ENCODE data around the gene CAMKK1.
A peak's percentile ranks its signal among the peaks of the same experiment; 100 is the strongest.

The CAMKK1 gene

DNA sequence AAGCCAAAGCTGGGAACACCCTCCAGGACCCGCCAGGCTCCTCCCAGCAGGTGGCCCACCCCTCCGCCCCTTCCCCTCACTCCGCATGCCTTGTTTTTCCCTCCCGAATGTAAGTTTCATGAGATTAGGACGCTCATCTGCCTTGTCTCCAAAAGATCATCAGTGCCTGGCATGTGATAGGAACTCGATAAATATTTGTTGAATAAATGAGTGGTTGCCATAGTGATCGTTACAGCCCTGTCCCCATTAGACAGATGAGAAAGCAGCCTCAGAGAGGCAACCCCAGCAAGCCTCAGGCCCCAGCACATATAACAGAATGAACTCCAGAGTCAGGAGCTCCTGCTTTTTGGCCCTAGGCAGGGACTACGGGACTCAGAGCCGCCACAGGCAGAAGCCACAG lies 5.0 kb downstream of the CAMKK1 start:
- TF ChIP-seq, protein P1, sequence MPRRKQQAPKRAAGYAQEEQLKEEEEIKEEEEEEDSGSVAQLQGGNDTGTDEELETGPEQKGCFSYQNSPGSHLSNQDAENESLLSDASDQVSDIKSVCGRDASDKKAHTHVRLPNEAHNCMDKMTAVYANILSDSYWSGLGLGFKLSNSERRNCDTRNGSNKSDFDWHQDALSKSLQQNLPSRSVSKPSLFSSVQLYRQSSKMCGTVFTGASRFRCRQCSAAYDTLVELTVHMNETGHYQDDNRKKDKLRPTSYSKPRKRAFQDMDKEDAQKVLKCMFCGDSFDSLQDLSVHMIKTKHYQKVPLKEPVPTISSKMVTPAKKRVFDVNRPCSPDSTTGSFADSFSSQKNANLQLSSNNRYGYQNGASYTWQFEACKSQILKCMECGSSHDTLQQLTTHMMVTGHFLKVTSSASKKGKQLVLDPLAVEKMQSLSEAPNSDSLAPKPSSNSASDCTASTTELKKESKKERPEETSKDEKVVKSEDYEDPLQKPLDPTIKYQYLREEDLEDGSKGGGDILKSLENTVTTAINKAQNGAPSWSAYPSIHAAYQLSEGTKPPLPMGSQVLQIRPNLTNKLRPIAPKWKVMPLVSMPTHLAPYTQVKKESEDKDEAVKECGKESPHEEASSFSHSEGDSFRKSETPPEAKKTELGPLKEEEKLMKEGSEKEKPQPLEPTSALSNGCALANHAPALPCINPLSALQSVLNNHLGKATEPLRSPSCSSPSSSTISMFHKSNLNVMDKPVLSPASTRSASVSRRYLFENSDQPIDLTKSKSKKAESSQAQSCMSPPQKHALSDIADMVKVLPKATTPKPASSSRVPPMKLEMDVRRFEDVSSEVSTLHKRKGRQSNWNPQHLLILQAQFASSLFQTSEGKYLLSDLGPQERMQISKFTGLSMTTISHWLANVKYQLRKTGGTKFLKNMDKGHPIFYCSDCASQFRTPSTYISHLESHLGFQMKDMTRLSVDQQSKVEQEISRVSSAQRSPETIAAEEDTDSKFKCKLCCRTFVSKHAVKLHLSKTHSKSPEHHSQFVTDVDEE (CRISPR knock-in tag; IDR thresholded peaks at IDR 0.05) = no peak
- TF ChIP-seq OSR1 (CRISPR knock-in tag; IDR thresholded peaks at IDR 0.05) = no peak
- TF ChIP-seq ZC3H10 (CRISPR knock-in tag; IDR thresholded peaks at IDR 0.05) = no peak
- no peak for TF ChIP-seq CSDC2 (CRISPR knock-in tag; IDR thresholded peaks at IDR 0.05)
- no peak for ATAC-seq

DNA sequence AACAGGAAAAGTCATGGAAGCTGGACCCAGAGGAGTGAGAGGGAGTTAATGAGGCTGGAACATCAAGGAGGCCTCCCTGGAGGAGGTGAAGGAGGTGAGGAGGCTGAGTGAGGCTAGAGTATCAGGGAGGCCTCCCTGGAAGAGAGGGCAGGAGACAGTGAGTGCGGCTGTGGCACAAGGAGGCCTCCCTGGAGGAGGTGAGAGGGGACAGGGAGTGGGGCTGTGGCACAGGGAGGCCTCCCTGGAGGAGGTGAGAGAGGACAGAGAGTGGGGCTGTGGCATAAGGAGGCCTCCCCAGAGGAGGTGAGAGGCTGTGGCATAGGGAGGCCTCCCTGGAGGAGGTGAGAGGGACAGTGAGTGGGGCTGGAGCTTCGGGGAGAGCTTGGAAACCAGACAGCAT lies 5.5 kb downstream of the CAMKK1 start:
- no peak for TF ChIP-seq BACH2 (CRISPR knock-in tag; IDR thresholded peaks at IDR 0.05; ENCODE audit: borderline replicate concordance)
- TF ChIP-seq ARNTL (CRISPR knock-in tag; IDR thresholded peaks at IDR 0.05; ENCODE audit: borderline replicate concordance, low read depth) = no peak
- TF ChIP-seq ZC3H10 (CRISPR knock-in tag; IDR thresholded peaks at IDR 0.05) = no peak
- TF ChIP-seq, protein P1 (CRISPR knock-in tag; IDR thresholded peaks at IDR 0.05) = no peak
- TF ChIP-seq ZNF565 (CRISPR knock-in tag; conservative IDR thresholded peaks at IDR 0.05; ENCODE audit: low read depth) = no peak
- TF ChIP-seq ISL1 (CRISPR knock-in tag; IDR thresholded peaks at IDR 0.05) = no peak
- no peak for TF ChIP-seq ZNF8 (CRISPR knock-in tag; IDR thresholded peaks at IDR 0.05)
- no peak for TF ChIP-seq GLIS3 (CRISPR knock-in tag; IDR thresholded peaks at IDR 0.05)
- ATAC-seq = no peak

DNA sequence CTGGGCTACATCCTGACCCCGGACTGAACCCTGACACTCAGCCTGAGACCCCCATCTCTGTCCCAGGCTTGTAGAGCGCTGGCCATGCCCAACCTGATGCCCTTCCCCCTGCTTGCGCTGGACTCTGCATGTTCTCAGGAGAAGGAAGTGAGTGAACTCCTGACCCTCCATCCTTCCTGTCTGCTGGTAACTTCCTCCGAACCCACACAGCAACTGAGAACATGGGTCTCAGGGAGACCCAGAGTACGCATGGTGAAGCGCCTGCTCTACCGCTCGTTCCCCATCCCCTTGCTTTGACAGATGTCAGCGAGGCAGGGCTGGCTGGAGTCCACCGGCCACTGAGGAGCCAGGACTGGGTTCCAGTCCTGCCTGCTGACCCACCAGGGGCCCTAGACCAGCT lies 6.1 kb downstream of the CAMKK1 start:
- no peak for TF ChIP-seq BACH2 (CRISPR knock-in tag; IDR thresholded peaks at IDR 0.05; ENCODE audit: borderline replicate concordance)
- TF ChIP-seq GLIS3 (CRISPR knock-in tag; IDR thresholded peaks at IDR 0.05) = no peak
- no peak for TF ChIP-seq ZNF70 (CRISPR knock-in tag; IDR thresholded peaks at IDR 0.05)
- no peak for TF ChIP-seq OSR1 (CRISPR knock-in tag; IDR thresholded peaks at IDR 0.05)
- no peak for TF ChIP-seq RARB (CRISPR knock-in tag; IDR thresholded peaks at IDR 0.05)
- TF ChIP-seq ZFP30 (CRISPR knock-in tag; IDR thresholded peaks at IDR 0.05) = no peak
- no peak for TF ChIP-seq TCF4 (CRISPR knock-in tag; IDR thresholded peaks at IDR 0.05; ENCODE audit: borderline replicate concordance)
- no peak for TF ChIP-seq TOX (CRISPR knock-in tag; IDR thresholded peaks at IDR 0.05; ENCODE audit: borderline replicate concordance)
- TF ChIP-seq ZC3H10 (CRISPR knock-in tag; IDR thresholded peaks at IDR 0.05) = no peak
- ATAC-seq = no peak

DNA sequence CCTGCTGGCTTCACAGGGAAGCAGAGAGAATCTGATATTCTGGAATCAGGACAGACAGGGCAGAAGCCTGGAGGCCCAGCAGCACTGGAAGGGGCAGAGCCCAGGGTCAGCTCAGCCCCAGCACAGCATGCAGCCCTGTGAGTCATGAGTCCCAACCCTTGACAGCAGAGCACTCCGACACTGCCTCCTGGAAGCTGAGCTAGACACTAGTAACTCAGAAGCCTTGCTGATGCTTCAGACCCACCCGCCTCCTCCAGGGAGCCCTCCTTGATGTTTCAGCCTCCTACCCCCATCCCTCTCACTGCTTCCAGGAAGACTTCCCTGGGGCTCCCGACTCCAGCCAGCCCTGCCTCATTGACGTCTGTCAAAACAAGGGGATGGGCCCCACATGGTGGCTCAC lies 6.9 kb downstream of the CAMKK1 start:
- TF ChIP-seq GLIS3 (CRISPR knock-in tag; IDR thresholded peaks at IDR 0.05) = no peak
- 0 out of 2 replicates have a peak, but pooled peaks have one; percentile 52 for TF ChIP-seq ZFP3 (CRISPR knock-in tag; IDR thresholded peaks at IDR 0.05)
- ATAC-seq = peak; percentile 31; the same call in 2 of the 3 replicates

DNA sequence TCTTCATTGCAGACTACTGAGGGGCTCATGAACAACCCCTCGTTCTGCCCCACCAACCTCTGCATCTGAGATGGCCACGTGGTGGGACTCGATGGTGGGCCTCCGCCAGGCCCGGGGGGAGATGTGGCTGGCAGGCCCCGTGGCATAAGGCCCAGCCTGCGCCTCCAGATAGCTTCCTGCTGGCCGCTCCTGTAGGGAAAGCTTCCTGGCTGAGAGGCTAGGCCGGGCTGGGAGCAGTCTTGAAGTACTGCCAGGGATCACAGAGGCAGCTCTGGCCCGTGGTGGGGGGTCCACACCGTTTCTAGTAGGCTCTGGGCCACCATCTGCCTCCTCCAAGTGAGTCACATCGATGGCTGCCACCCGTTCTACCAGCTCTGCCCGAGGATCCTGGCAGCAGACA lies 7.6 kb downstream of the CAMKK1 start:
- no peak for ATAC-seq
- TF ChIP-seq GLIS3 (CRISPR knock-in tag; IDR thresholded peaks at IDR 0.05) (no peak), ZNF8 (CRISPR knock-in tag; IDR thresholded peaks at IDR 0.05) (no peak), CSRNP3 (CRISPR knock-in tag; IDR thresholded peaks at IDR 0.05) (no peak), OSR1 (CRISPR knock-in tag; IDR thresholded peaks at IDR 0.05) (no peak), ZFP3 (CRISPR knock-in tag; IDR thresholded peaks at IDR 0.05) (no peak), CSDC2 (CRISPR knock-in tag; IDR thresholded peaks at IDR 0.05) (no peak), RARB (CRISPR knock-in tag; IDR thresholded peaks at IDR 0.05) (no peak), BACH2 (CRISPR knock-in tag; IDR thresholded peaks at IDR 0.05; ENCODE audit: borderline replicate concordance) (no peak), ISL1 (CRISPR knock-in tag; IDR thresholded peaks at IDR 0.05) (no peak)

- ATAC-seq = no peak
These were observed 8.7 kb downstream of the CAMKK1 start for GRCh38 chr17:3884188-3884587.

More at GRCh38 chr17:3884188-3884587, 8.7 kb downstream of the CAMKK1 start:
- TF ChIP-seq PPARA (CRISPR knock-in tag; IDR thresholded peaks at IDR 0.05; ENCODE audit: borderline replicate concordance) (no peak), OSR1 (CRISPR knock-in tag; IDR thresholded peaks at IDR 0.05) (no peak), PATZ1 (CRISPR knock-in tag; IDR thresholded peaks at IDR 0.05; ENCODE audit: borderline replicate concordance) (no peak)
